HL-60 (cell line): ENCODE measurements around the gene FUT8.

Experiments used
- DNase-seq, 2 experiments: peaks; one replicate each; pipeline ENCODE4 v3.0.0-alpha.2; 2010 to 2020; ENCODE audit warnings: low read depth in 1 of 2, low spot score in 1 of 2
- H3K27ac ChIP-seq: fragments of 250-450 bp; sonication (Bioruptor Pico); replicated peaks from 2 replicates; pipeline ENCODE4 v1.5.1; 2020; ENCODE audit warnings: mild to moderate bottlenecking, moderate library complexity
- H3K27me3 ChIP-seq: fragments of 250-450 bp; sonication (Bioruptor Pico); 2 replicates; pipeline ENCODE4 v1.5.1; 2021; ENCODE audit warnings: mild to moderate bottlenecking, moderate library complexity; ENCODE audit not compliant: insufficient read depth, poor library complexity, severe bottlenecking
- H3K4me3 ChIP-seq: replicated peaks from 2 replicates; pipeline ENCODE4 v1.5.1; 2011; ENCODE audit warnings: mild to moderate bottlenecking, control low read depth, low read length; ENCODE audit not compliant: insufficient read depth
- GABPA ChIP-seq: IDR thresholded peaks from 2 replicates; pipeline ENCODE4 v1.6.1; 2012; ENCODE audit warnings: low read depth
- POLR2AphosphoS5 ChIP-seq: IDR thresholded peaks from 2 replicates; pipeline ENCODE4 v1.6.1; 2012; ENCODE audit warnings: low read depth
- REST ChIP-seq: IDR thresholded peaks from 2 replicates; pipeline ENCODE4 v1.6.1; 2012; ENCODE audit warnings: low read depth; ENCODE audit not compliant: insufficient replicate concordance
- SPI1 ChIP-seq: IDR thresholded peaks from 2 replicates; pipeline ENCODE4 v1.6.1; 2012; ENCODE audit warnings: low read depth, mild to moderate bottlenecking, borderline replicate concordance
- TF ChIP-seq, protein P1 (sequence below): IDR thresholded peaks from one replicate; pipeline ENCODE4 v1.5.1; 2011; ENCODE audit warnings: low read length, control low read depth, inconsistent platforms; ENCODE audit not compliant: insufficient read depth

Gene FUT8

DNA sequence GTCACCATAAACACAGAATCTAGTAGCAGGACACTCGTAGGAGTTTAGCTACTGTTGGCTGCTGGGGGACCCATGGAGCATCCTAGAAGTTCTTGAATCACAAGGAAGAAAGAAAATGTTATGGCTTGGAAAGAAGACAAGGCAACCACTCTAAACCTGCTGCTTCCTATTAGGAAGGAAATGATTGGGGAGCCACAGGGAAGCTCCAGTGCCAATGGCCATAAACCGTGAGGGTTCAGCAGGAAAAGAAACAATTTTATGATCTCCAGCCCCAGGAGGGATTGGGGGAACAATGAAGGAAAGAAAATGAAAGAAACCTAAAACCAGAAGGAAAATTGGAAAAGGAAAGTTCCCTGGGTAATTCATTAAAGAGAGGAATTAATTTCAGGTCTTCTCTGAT is 372.0 kb downstream of the FUT8 start:
- no peaks in the 10 kb centered on the region for H3K27me3 ChIP-seq
- DNase-seq, result no peak
- TF ChIP-seq SPI1 (no peak), REST (no peak), POLR2AphosphoS5 (no peak), GABPA (no peak)
- TF ChIP-seq, protein P1, sequence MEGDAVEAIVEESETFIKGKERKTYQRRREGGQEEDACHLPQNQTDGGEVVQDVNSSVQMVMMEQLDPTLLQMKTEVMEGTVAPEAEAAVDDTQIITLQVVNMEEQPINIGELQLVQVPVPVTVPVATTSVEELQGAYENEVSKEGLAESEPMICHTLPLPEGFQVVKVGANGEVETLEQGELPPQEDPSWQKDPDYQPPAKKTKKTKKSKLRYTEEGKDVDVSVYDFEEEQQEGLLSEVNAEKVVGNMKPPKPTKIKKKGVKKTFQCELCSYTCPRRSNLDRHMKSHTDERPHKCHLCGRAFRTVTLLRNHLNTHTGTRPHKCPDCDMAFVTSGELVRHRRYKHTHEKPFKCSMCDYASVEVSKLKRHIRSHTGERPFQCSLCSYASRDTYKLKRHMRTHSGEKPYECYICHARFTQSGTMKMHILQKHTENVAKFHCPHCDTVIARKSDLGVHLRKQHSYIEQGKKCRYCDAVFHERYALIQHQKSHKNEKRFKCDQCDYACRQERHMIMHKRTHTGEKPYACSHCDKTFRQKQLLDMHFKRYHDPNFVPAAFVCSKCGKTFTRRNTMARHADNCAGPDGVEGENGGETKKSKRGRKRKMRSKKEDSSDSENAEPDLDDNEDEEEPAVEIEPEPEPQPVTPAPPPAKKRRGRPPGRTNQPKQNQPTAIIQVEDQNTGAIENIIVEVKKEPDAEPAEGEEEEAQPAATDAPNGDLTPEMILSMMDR, result no peak
- no peak overlapping the region for H3K4me3 ChIP-seq
- no peak overlapping the region for H3K27ac ChIP-seq

- no peak for DNase-seq
- Histone ChIP-seq H3K27ac (no peak overlapping the region), H3K4me3 (no peak overlapping the region), H3K27me3 (no peaks in the 10 kb centered on the region)
- TF ChIP-seq POLR2AphosphoS5 (no peak), SPI1 (no peak)
These were observed 374.9 kb downstream of the FUT8 start for GRCh38 chr14:65787461-65787860.

DNA sequence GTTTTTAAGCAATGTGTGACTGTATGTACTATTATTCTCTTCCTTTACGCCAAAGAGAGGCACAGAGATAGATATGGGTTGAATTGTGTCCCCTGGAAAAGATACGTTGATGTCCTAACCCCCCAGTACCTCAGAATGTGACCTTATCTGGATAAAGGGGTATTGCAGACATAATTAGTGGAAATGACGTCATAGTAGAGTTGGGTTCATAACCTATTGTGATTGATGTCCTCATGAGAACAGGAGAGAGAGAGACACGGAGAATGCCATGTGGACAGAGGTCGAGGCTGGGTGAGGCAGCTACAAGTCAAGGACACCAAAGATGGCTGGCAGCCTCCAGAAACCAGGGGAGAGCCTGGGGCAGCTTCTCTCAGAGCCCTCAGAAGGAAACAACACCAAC is 376.3 kb downstream of the FUT8 start:
- TF ChIP-seq GABPA (no peak), REST (no peak), POLR2AphosphoS5 (no peak), SPI1 (no peak)
- TF ChIP-seq, protein P1, result no peak
- Histone ChIP-seq H3K4me3 (no peak overlapping the region), H3K27ac (no peak overlapping the region), H3K27me3 (no peaks in the 10 kb centered on the region)
- DNase-seq, result no peak

- H3K4me3 ChIP-seq, result no peak overlapping the region
- no peak for DNase-seq
- H3K27me3 ChIP-seq, result no peaks in the 10 kb centered on the region
- TF ChIP-seq REST, result no peak
- TF ChIP-seq POLR2AphosphoS5, result no peak
- no peak for TF ChIP-seq GABPA
- TF ChIP-seq, protein P1, result no peak
- TF ChIP-seq SPI1, result no peak
- no peak overlapping the region for H3K27ac ChIP-seq
These were observed 376.8 kb downstream of the FUT8 start for GRCh38 chr14:65789363-65789762.
